ENCODE data around the gene SYDE2.
"Not testable (repeated sequence)": the region's sequence is repeated elsewhere in the genome, so short reads cannot be mapped to it uniquely, and the experiment has no call there.

DNA sequence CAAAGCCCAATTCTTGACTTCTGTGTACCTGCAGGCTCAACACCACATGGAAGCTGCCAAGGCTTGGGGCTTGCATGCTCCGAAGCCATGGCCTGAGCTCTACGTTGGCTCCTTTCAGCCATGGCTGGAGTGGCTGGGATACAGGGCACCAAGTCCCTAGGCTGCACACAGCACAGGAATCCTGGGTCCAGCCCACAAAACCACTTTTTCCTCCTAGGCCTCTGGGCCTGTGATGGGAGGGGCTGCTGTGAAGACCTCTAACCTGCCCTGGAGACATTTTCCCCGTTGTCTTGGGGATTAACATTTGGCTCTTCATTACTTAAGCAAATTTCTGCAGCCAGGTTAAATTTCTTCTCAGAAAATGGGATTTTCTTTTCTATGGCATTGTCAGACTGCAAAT, 48.2 kb upstream of the SYDE2 start:
- TF ChIP-seq, protein P1, sequence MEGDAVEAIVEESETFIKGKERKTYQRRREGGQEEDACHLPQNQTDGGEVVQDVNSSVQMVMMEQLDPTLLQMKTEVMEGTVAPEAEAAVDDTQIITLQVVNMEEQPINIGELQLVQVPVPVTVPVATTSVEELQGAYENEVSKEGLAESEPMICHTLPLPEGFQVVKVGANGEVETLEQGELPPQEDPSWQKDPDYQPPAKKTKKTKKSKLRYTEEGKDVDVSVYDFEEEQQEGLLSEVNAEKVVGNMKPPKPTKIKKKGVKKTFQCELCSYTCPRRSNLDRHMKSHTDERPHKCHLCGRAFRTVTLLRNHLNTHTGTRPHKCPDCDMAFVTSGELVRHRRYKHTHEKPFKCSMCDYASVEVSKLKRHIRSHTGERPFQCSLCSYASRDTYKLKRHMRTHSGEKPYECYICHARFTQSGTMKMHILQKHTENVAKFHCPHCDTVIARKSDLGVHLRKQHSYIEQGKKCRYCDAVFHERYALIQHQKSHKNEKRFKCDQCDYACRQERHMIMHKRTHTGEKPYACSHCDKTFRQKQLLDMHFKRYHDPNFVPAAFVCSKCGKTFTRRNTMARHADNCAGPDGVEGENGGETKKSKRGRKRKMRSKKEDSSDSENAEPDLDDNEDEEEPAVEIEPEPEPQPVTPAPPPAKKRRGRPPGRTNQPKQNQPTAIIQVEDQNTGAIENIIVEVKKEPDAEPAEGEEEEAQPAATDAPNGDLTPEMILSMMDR (IDR thresholded peaks at IDR 0.05) = not testable (repeated sequence)
- TF ChIP-seq RFX5 (IDR thresholded peaks at IDR 0.05; ENCODE audit: low read length); ELF1 (IDR thresholded peaks at IDR 0.05); RCOR1 (IDR thresholded peaks at IDR 0.05; ENCODE audit: low read length); TAF1 (IDR thresholded peaks at IDR 0.05; ENCODE audit: borderline replicate concordance, low read depth, low read length); EZH2phosphoT487 (IDR thresholded peaks at IDR 0.05; ENCODE audit: borderline replicate concordance, low read depth); POLR2AphosphoS5 (IDR thresholded peaks at IDR 0.05; ENCODE audit: low read depth, low read length); RAD21 (IDR thresholded peaks at IDR 0.05; ENCODE audit: low read length); JUND (IDR thresholded peaks at IDR 0.05): not testable (repeated sequence)
- TF ChIP-seq, protein P2, sequence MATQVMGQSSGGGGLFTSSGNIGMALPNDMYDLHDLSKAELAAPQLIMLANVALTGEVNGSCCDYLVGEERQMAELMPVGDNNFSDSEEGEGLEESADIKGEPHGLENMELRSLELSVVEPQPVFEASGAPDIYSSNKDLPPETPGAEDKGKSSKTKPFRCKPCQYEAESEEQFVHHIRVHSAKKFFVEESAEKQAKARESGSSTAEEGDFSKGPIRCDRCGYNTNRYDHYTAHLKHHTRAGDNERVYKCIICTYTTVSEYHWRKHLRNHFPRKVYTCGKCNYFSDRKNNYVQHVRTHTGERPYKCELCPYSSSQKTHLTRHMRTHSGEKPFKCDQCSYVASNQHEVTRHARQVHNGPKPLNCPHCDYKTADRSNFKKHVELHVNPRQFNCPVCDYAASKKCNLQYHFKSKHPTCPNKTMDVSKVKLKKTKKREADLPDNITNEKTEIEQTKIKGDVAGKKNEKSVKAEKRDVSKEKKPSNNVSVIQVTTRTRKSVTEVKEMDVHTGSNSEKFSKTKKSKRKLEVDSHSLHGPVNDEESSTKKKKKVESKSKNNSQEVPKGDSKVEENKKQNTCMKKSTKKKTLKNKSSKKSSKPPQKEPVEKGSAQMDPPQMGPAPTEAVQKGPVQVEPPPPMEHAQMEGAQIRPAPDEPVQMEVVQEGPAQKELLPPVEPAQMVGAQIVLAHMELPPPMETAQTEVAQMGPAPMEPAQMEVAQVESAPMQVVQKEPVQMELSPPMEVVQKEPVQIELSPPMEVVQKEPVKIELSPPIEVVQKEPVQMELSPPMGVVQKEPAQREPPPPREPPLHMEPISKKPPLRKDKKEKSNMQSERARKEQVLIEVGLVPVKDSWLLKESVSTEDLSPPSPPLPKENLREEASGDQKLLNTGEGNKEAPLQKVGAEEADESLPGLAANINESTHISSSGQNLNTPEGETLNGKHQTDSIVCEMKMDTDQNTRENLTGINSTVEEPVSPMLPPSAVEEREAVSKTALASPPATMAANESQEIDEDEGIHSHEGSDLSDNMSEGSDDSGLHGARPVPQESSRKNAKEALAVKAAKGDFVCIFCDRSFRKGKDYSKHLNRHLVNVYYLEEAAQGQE (IDR thresholded peaks at IDR 0.05; ENCODE audit: low read depth, low read length) = not testable (repeated sequence)
